GM19438 (cell line): ENCODE results near the gene DLL1.
"Not testable (repeated sequence)": the region's sequence is repeated elsewhere in the genome, so short reads cannot be mapped to it uniquely, and the experiment has no call there.

Experiments used
- ATAC-seq: cut with Tn5 transposase; IDR thresholded peaks from one replicate; pipeline ENCODE4 v1.9.1; 2021; ENCODE audit warnings: low read depth; ENCODE audit not compliant: unreplicated experiment

DLL1 gene

DNA sequence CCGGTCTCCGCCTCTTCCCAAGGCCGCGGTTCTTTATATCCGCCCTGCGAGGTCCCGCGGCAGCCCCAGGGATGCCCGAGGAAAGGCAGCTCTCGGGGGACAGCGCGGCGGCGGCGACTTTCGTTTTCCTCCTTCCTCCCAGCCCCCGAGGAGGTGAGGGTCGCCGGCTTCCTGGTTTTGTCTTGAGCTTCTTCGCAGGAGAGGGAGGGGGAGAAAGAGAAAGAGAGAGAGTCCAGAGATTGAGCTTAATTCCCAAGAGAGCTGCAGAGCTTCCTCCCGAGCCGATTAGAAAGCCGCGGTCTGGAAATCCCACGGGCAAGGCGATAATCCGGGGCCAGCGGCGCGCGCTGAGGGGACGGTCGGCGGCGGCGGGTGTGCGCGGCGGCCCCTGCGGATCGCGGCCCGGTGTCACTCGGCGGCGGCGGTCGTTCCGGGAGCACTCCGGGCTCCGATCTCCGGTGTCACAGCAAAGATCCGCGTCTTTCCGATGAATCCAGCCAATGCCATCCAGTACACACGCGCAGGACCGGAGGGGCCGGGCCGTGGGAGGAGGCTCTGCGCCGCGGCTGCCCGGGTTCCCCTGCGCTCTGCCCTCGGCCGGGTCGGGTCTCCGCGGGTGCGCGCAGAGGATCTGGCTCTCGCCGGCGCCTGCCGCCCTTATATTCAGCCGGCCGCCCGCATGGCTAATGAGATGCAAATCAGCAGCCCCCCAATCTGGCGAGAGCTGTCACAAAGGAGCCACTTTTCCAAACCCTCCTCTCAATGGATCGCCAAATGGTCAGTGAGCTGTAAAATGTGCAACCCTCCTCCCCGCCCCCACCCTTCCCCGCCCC, at the start of gene DLL1:
Gene DLL1, minus strand, starts transcription at position 783 of the 833 bp plus-strand sequence. CDS start 939 bp downstream, outside the sequence.
- ATAC-seq: no peak

- not testable (repeated sequence) for ATAC-seq
These were observed 44.3 kb upstream of the DLL1 start for GRCh38 chr6:170335199-170335598.

- no peak for ATAC-seq
These were observed 38.4 kb upstream of the DLL1 start for GRCh38 chr6:170329321-170329720.

- no peak for ATAC-seq
These were observed 26.8 kb upstream of the DLL1 start for GRCh38 chr6:170317718-170318117.

GRCh38 chr6:170317076-170317475, 26.2 kb upstream of the DLL1 start:
- ATAC-seq: no peak

DNA sequence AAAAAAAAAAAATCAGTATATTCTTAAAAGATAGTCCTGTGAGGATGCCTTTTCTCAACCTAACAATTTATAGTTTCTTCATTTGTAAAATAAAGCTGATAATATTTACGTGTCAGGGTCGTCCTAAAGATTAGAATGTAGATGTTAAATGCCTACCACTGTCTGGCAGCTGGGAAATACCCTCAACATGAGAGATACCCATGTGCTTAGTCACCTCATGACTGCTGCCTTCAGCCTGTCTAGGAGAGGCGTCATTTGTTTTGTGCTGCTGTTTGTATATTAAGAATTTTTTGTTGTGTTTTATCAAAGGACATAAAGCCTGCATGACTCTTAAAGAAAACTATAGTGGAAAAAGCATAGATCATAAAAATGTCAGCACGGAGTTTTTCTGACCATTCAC, 25.2 kb upstream of the DLL1 start:
- ATAC-seq: no peak

- no peak for ATAC-seq
These were observed 24.1 kb upstream of the DLL1 start for GRCh38 chr6:170314983-170315382.

DNA sequence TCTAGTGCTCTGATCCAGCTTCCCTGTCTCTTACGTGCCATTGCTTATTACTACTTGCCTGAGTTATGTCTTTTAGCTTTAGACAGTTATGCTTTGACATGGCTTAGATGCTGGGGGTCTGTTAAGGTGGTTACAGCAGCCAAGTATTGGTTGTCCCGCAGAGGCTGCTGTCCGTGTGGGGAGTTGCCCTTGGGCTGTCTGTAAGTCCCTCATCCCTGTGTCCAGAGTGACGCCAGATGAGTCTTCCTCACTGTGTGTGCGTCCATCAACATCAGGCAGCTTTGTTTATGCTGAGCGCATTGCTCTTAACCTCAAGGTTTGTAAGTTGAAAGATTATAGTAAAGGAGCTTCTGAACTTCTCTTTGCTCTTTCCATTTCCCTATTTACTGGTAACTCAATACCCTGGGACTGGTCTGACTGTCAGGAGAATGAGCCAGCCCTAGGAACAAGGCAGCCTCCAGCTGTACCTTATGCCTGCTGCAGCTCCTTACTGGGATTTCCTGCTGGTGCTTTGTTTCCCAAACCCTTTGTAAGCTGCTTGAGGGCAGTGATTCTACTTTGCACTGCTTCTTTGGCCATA, 22.9 kb upstream of the DLL1 start:
- no peak for ATAC-seq

- no peak for ATAC-seq
These were observed 22.0 kb upstream of the DLL1 start for GRCh38 chr6:170312876-170313275.

- no peak for ATAC-seq
These were observed 20.8 kb upstream of the DLL1 start for GRCh38 chr6:170311696-170312095.

GRCh38 chr6:170308761-170309160, 17.9 kb upstream of the DLL1 start:
- no peak for ATAC-seq

GRCh38 chr6:170307080-170307545, 16.2 kb upstream of the DLL1 start:
- no peak for ATAC-seq

GRCh38 chr6:170306324-170307079, 15.6 kb upstream of the DLL1 start, which contains the start of gene FAM120B:
Gene FAM120B (plus strand): TSS chr6:170306758. CDS start chr6:170317391, 10,633 bp downstream.
- peak; percentile 95 for ATAC-seq

- peak; percentile 18 for ATAC-seq
These were observed 15.0 kb upstream of the DLL1 start for GRCh38 chr6:170305805-170306323.

- ATAC-seq: no peak
These were observed 10.3 kb upstream of the DLL1 start for GRCh38 chr6:170301184-170301583.

GRCh38 chr6:170298688-170299087, 7.8 kb upstream of the DLL1 start:
- ATAC-seq: no peak

DNA sequence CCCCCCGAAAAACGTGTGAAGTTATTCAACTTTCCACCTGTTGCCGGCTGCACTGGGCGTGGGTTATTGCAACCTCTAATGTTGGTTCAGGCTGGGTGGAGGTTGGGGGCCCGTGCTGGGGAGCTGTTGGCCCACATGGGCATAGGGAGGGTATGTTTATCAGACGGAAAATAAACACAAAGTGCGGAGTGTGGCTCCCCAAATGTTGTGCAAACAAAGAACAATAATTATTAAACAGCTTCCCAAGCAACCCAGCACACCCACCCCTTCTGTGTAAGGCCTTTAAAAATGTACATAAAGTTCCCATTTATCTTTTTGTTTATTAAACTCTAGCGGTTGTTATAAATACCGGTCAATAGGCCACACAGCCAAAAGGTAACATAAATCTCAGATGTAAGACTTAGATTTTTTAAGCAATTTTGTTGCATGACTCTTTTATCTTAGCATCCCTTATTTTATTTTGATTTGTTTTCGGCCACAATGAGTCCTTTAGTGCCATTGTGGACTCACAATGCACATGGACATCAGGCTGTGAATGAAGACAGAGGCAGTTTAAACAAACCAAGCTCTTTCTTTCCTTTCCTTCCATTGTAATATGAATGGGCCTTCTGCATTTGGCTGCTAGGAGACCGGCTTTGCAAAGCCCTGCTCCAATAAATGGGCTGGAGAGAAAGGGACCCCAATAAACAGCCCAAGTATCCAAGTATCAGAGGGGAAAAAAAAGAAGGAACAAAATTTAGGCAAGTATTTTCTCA, 6.9 kb upstream of the DLL1 start:
- no peak for ATAC-seq

GRCh38 chr6:170296746-170297575, 6.1 kb upstream of the DLL1 start:
- ATAC-seq: no peak

DNA sequence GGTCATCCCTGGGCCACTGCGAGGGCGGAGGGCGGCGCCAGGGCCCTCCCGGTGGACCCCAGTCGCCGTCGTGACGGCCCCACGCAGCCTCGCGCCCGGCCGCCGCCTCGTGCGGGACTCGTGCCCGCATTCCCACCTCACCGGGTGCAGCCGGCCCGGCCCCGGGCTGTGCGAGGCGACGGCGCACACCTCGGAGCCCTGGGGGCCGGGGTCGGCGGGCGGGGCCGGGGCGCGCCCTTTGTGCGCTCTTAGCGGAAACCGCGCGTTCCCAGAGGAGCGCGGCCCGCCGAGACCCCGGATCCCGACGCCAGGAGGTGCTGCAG, 5.5 kb upstream of the DLL1 start:
- no peak for ATAC-seq
